ENCODE measurements around the gene KLF16.

The KLF16 gene

GRCh38 chr19:1904860-1905109 lies 41.4 kb upstream of the KLF16 start:
- Histone ChIP-seq H3K27ac (peak overlapping the region; percentile 68), H3K36me3 (peaks cover 24% of the 10 kb centered on the region), H3K4me3 (ENCODE audit: low read depth, low read length) (peak overlapping the region; percentile 43), H3K27me3 (ENCODE audit: insufficient read depth, low read depth, severe bottlenecking) (no peaks in the 10 kb centered on the region), H3K9me3 (ENCODE audit: severe bottlenecking) (no peaks in the 10 kb centered on the region)
- TF ChIP-seq, protein P1, sequence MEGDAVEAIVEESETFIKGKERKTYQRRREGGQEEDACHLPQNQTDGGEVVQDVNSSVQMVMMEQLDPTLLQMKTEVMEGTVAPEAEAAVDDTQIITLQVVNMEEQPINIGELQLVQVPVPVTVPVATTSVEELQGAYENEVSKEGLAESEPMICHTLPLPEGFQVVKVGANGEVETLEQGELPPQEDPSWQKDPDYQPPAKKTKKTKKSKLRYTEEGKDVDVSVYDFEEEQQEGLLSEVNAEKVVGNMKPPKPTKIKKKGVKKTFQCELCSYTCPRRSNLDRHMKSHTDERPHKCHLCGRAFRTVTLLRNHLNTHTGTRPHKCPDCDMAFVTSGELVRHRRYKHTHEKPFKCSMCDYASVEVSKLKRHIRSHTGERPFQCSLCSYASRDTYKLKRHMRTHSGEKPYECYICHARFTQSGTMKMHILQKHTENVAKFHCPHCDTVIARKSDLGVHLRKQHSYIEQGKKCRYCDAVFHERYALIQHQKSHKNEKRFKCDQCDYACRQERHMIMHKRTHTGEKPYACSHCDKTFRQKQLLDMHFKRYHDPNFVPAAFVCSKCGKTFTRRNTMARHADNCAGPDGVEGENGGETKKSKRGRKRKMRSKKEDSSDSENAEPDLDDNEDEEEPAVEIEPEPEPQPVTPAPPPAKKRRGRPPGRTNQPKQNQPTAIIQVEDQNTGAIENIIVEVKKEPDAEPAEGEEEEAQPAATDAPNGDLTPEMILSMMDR (IDR thresholded peaks at IDR 0.05; ENCODE audit: low read depth, low read length) = no peak
- DNase-seq = no peak

- Histone ChIP-seq H3K27me3 (ENCODE audit: insufficient read depth, low read depth, severe bottlenecking) (no peaks in the 10 kb centered on the region), H3K36me3 (peaks cover 12% of the 10 kb centered on the region), H3K4me3 (ENCODE audit: low read depth, low read length) (no peak overlapping the region), H3K9me3 (ENCODE audit: severe bottlenecking) (no peaks in the 10 kb centered on the region), H3K27ac (no peak overlapping the region)
- DNase-seq = no peak
- TF ChIP-seq, protein P1 (IDR thresholded peaks at IDR 0.05; ENCODE audit: low read depth, low read length) = no peak
Observed at GRCh38 chr19:1902923-1903322, 39.5 kb upstream of the KLF16 start.

DNA sequence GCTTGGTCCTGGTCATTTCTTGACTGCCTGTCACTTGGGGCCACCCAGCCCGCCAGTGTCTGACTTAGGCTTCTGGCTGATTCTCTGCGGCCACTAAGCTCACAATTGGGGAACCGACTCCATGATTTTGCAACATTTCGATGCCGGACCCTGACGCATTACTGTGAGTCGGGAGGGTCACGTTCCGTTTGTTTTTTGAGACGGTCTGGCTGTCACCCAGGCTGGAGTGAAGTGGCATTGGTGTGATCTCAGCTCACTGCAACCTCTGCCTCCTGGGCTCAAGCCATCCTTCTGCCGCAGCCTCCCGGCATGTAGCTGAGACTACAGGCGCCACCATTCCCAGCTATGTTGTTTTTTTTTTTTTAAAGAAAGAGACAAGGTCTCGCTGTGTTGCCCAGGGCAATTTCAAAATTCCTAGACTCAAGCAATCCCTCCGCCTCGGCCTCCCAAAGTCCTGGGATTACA lies 38.6 kb upstream of the KLF16 start:
- no peak overlapping the region for H3K27ac ChIP-seq
- no peak for DNase-seq
- H3K27me3 ChIP-seq (ENCODE audit: insufficient read depth, low read depth, severe bottlenecking) = no peaks in the 10 kb centered on the region
- peaks cover 12% of the 10 kb centered on the region for H3K36me3 ChIP-seq
- TF ChIP-seq, protein P1 (IDR thresholded peaks at IDR 0.05; ENCODE audit: low read depth, low read length) = no peak
- no peak overlapping the region for H3K4me3 ChIP-seq (ENCODE audit: low read depth, low read length)
- H3K9me3 ChIP-seq (ENCODE audit: severe bottlenecking) = no peaks in the 10 kb centered on the region

GRCh38 chr19:1896508-1896907 lies 33.1 kb upstream of the KLF16 start:
- no peaks in the 10 kb centered on the region for H3K27me3 ChIP-seq (ENCODE audit: insufficient read depth, low read depth, severe bottlenecking)
- no peak overlapping the region for H3K27ac ChIP-seq

GRCh38 chr19:1893791-1894190 lies 30.4 kb upstream of the KLF16 start:
- no peaks in the 10 kb centered on the region for H3K27me3 ChIP-seq (ENCODE audit: insufficient read depth, low read depth, severe bottlenecking)
- no peak overlapping the region for H3K27ac ChIP-seq
- H3K9me3 ChIP-seq (ENCODE audit: severe bottlenecking) = no peaks in the 10 kb centered on the region
- H3K36me3 ChIP-seq = no peaks in the 10 kb centered on the region
- TF ChIP-seq, protein P1 (IDR thresholded peaks at IDR 0.05; ENCODE audit: low read depth, low read length) = no peak
- no peak overlapping the region for H3K4me3 ChIP-seq (ENCODE audit: low read depth, low read length)
- DNase-seq = no peak

More at GRCh38 chr19:1896508-1896907, 33.1 kb upstream of the KLF16 start:
- Histone ChIP-seq H3K9me3 (ENCODE audit: severe bottlenecking) (no peaks in the 10 kb centered on the region), H3K36me3 (no peaks in the 10 kb centered on the region), H3K4me3 (ENCODE audit: low read depth, low read length) (no peak overlapping the region)
- TF ChIP-seq, protein P1 (IDR thresholded peaks at IDR 0.05; ENCODE audit: low read depth, low read length) = no peak
- DNase-seq = no peak

- DNase-seq = no peak
- no peaks in the 10 kb centered on the region for H3K9me3 ChIP-seq (ENCODE audit: severe bottlenecking)
- no peak overlapping the region for H3K4me3 ChIP-seq (ENCODE audit: low read depth, low read length)
- no peaks in the 10 kb centered on the region for H3K27me3 ChIP-seq (ENCODE audit: insufficient read depth, low read depth, severe bottlenecking)
- no peaks in the 10 kb centered on the region for H3K36me3 ChIP-seq
- TF ChIP-seq, protein P1 (IDR thresholded peaks at IDR 0.05; ENCODE audit: low read depth, low read length) = no peak
- H3K27ac ChIP-seq = no peak overlapping the region
Observed at GRCh38 chr19:1889907-1890306, 26.5 kb upstream of the KLF16 start.

All from WERI-Rb-1 (cell line).